HEK293 (cell line): ENCODE measurements around the gene FTL.
"Not testable (repeated sequence)": the region's sequence is repeated elsewhere in the genome, so short reads cannot be mapped to it uniquely, and the experiment has no call there.

Source experiments
- CTCF ChIA-PET: fragments of 350-600 bp; formaldehyde crosslinking; extraction: SDS; loops from one replicate; lab custom pipeline; 2021; ENCODE audit warnings: antibody characterized with exemption; lab: Yijun Ruan, JAX
- POLR2A ChIA-PET: fragments of 300-600 bp; formaldehyde crosslinking; extraction: SDS; loops from one replicate; lab custom pipeline; 2020; ENCODE audit warnings: antibody characterized with exemption, inconsistent platforms; lab: Yijun Ruan, JAX
- H3K27ac ChIP-seq: fragments of 200-500 bp; sonication (Bioruptor generic); 2 replicates; pipeline ENCODE4 v1.5.1; 2014; ENCODE audit warnings: low read depth, low read length, control low read depth, inconsistent platforms; ENCODE audit errors: extremely low read depth
- H3K36me3 ChIP-seq, 2 experiments: fragments of 200-500 bp in 1 of 2; sonication (Bioruptor generic) in 1 of 2; 1 replicate in 1 of 2; 2 replicates in 1 of 2; pipeline ENCODE4 v1.5.1; 2014 to 2017; ENCODE audit warnings: inconsistent platforms in 2 of 2, low read length in 2 of 2; ENCODE audit not compliant: control insufficient read depth in 2 of 2, insufficient read depth in 1 of 2
- H3K4me1 ChIP-seq: fragments of 200-500 bp; sonication (Bioruptor generic); 2 replicates; pipeline ENCODE4 v1.5.1; 2014; ENCODE audit warnings: mild to moderate bottlenecking, low read length, inconsistent platforms; ENCODE audit not compliant: control insufficient read depth, insufficient read depth
- H3K4me3 ChIP-seq: 2 replicates; pipeline ENCODE4 v1.5.1; 2011; ENCODE audit warnings: low read depth, mild to moderate bottlenecking, control low read depth, low read length, moderate library complexity
- H3K9me3 ChIP-seq: fragments of 200-500 bp; sonication (Bioruptor generic); 2 replicates; pipeline ENCODE4 v1.5.1; 2014; ENCODE audit warnings: low read depth, low read length, inconsistent platforms; ENCODE audit not compliant: control insufficient read depth, insufficient read depth
- PRDM4 ChIP-seq: fragments of 450-650 bp; formaldehyde crosslinking; IDR thresholded peaks from 2 replicates; pipeline ENCODE4 v1.5.1; 2017; ENCODE audit warnings: missing biosample characterization, missing genetic modification characterization
- REST ChIP-seq: fragments of 450-650 bp; formaldehyde crosslinking; IDR thresholded peaks from 2 replicates; pipeline ENCODE4 v1.5.1; 2016; ENCODE audit warnings: missing biosample characterization, missing genetic modification characterization
- ZBTB11 ChIP-seq: fragments of 450-650 bp; formaldehyde crosslinking; conservative IDR thresholded peaks from 2 replicates; pipeline ENCODE4 v1.5.1; 2016; ENCODE audit warnings: low read depth, missing biosample characterization, missing genetic modification characterization
- ZBTB8A ChIP-seq: fragments of 450-650 bp; formaldehyde crosslinking; IDR thresholded peaks from 2 replicates; pipeline ENCODE4 v1.5.1; 2016; ENCODE audit warnings: missing biosample characterization, missing genetic modification characterization
- ZNF140 ChIP-seq: fragments of 450-650 bp; formaldehyde crosslinking; IDR thresholded peaks from 2 replicates; pipeline ENCODE4 v1.5.1; 2016; ENCODE audit warnings: missing biosample characterization, missing genetic modification characterization
- ZNF223 ChIP-seq: fragments of 450-650 bp; formaldehyde crosslinking; IDR thresholded peaks from 2 replicates; pipeline ENCODE4 v1.5.1; 2016; ENCODE audit warnings: missing biosample characterization, missing genetic modification characterization
- ZNF354C ChIP-seq: fragments of 450-650 bp; formaldehyde crosslinking; IDR thresholded peaks from 2 replicates; pipeline ENCODE4 v1.5.1; 2016; ENCODE audit warnings: missing biosample characterization, missing genetic modification characterization, low read depth, borderline replicate concordance
- ZNF394 ChIP-seq: fragments of 450-650 bp; formaldehyde crosslinking; IDR thresholded peaks from 2 replicates; pipeline ENCODE4 v1.5.1; 2016; ENCODE audit warnings: missing biosample characterization, missing genetic modification characterization, mild to moderate bottlenecking, moderate library complexity, borderline replicate concordance
- ZNF404 ChIP-seq: fragments of 450-650 bp; formaldehyde crosslinking; IDR thresholded peaks from 2 replicates; pipeline ENCODE4 v1.5.1; 2017; ENCODE audit warnings: missing biosample characterization, missing genetic modification characterization
- ZNF426 ChIP-seq: fragments of 450-650 bp; formaldehyde crosslinking; IDR thresholded peaks from 2 replicates; pipeline ENCODE4 v1.5.1; 2017; ENCODE audit warnings: missing biosample characterization, missing genetic modification characterization, mild to moderate bottlenecking, inconsistent platforms, moderate library complexity
- ZNF433 ChIP-seq: fragments of 450-650 bp; formaldehyde crosslinking; IDR thresholded peaks from 2 replicates; pipeline ENCODE4 v1.5.1; 2016; ENCODE audit warnings: missing biosample characterization, missing genetic modification characterization, low read depth
- ZNF518A ChIP-seq: fragments of 450-650 bp; formaldehyde crosslinking; conservative IDR thresholded peaks from 2 replicates; pipeline ENCODE4 v1.5.1; 2016; ENCODE audit warnings: low read depth, missing biosample characterization, missing genetic modification characterization
- ZNF555 ChIP-seq: fragments of 450-650 bp; formaldehyde crosslinking; conservative IDR thresholded peaks from 2 replicates; pipeline ENCODE4 v1.5.1; 2017; ENCODE audit warnings: missing biosample characterization, mild to moderate bottlenecking, missing genetic modification characterization, inconsistent platforms
- ZNF558 ChIP-seq: fragments of 450-650 bp; formaldehyde crosslinking; IDR thresholded peaks from 2 replicates; pipeline ENCODE4 v1.5.1; 2016; ENCODE audit warnings: missing biosample characterization, missing genetic modification characterization
- ZNF560 ChIP-seq: fragments of 450-650 bp; formaldehyde crosslinking; IDR thresholded peaks from 2 replicates; pipeline ENCODE4 v1.5.1; 2017; ENCODE audit warnings: missing biosample characterization, missing genetic modification characterization, borderline replicate concordance
- ZNF596 ChIP-seq: fragments of 450-650 bp; IDR thresholded peaks from 2 replicates; pipeline ENCODE4 v1.5.0; 2018; ENCODE audit warnings: missing biosample characterization, mild to moderate bottlenecking, missing genetic modification characterization, moderate library complexity
- ZNF623 ChIP-seq: fragments of 450-650 bp; formaldehyde crosslinking; IDR thresholded peaks from 2 replicates; pipeline ENCODE4 v1.5.1; 2016; ENCODE audit warnings: missing biosample characterization, missing genetic modification characterization
- ZNF654 ChIP-seq: fragments of 450-650 bp; formaldehyde crosslinking; IDR thresholded peaks from 2 replicates; pipeline ENCODE4 v1.5.1; 2016; ENCODE audit warnings: low read depth, missing biosample characterization, missing genetic modification characterization
- ZNF664 ChIP-seq: fragments of 450-650 bp; formaldehyde crosslinking; IDR thresholded peaks from 2 replicates; pipeline ENCODE4 v1.5.1; 2016; ENCODE audit warnings: missing biosample characterization, missing genetic modification characterization
- ZNF791 ChIP-seq: fragments of 450-650 bp; formaldehyde crosslinking; IDR thresholded peaks from 2 replicates; pipeline ENCODE4 v1.5.1; 2016; ENCODE audit warnings: missing biosample characterization, missing genetic modification characterization
- ZXDB ChIP-seq: fragments of 450-650 bp; formaldehyde crosslinking; IDR thresholded peaks from 2 replicates; pipeline ENCODE4 v1.5.1; 2016; ENCODE audit warnings: missing biosample characterization, missing genetic modification characterization

Gene FTL

GRCh38 chr19:48918801-48919247, 46.3 kb upstream of the FTL start (continued):
- no peak for TF ChIP-seq ZNF596

- POLR2A ChIA-PET = interaction anchor here (0.7 to 1.1 kb wide), 4 partner anchors 14 to 47 kb away, joined by 3 to 8 read pairs (median 4); partner anchors contain the start of genes DHDH and PPP1R15A
- H3K4me1 ChIP-seq, H3K27ac ChIP-seq, H3K9me3 ChIP-seq, H3K4me3 ChIP-seq: not testable (repeated sequence)
- CTCF ChIA-PET = interaction anchor here (0.7 to 0.9 kb wide), 2 partner anchors 14 to 74 kb away, joined by 3 to 4 read pairs; partner anchors contain the start of genes GYS1 and RUVBL2
- peaks cover 33 to 53% of the 10 kb centered on the region in 2 experiments; a peak in 2 of 3 replicates for H3K36me3 ChIP-seq
- TF ChIP-seq ZNF140 (peak; percentile 54; the same call in 1 of the 2 replicates), REST (tag by site-specific recombination) (peak; percentile 65; the same call in 1 of the 2 replicates), ZNF404 (tag by site-specific recombination) (peak; percentile 57; the same call in 1 of the 2 replicates), ZNF223 (tag by site-specific recombination) (0 out of 2 replicates have a peak, but pooled peaks have one; percentile 16), ZNF426 (tag by site-specific recombination) (peak; percentile 74), ZNF433 (tag by site-specific recombination) (peak; percentile 69; the same call in 1 of the 2 replicates), ZNF558 (tag by site-specific recombination) (0 out of 2 replicates have a peak, but pooled peaks have one; percentile 59), ZNF654 (peak; percentile 15; the same call in 1 of the 2 replicates), ZXDB (tag by site-specific recombination) (peak; percentile 39; the same call in 1 of the 2 replicates), PRDM4 (tag by site-specific recombination) (peak; percentile 23; the same call in 1 of the 2 replicates), ZNF354C (0 out of 2 replicates have a peak, but pooled peaks have one; percentile 57), ZNF664 (tag by site-specific recombination) (peak; percentile 72), ZNF623 (peak; percentile 77), ZBTB8A (peak; percentile 44; the same call in 1 of the 2 replicates), ZNF555 (tag by site-specific recombination) (peak; percentile 59), ZNF518A (tag by site-specific recombination) (peak; percentile 79), ZNF791 (tag by site-specific recombination) (peak; percentile 64; the same call in 1 of the 2 replicates), ZNF394 (tag by site-specific recombination) (peak; percentile 95), ZBTB11 (tag by site-specific recombination) (peak; percentile 71), ZNF560 (tag by site-specific recombination) (peak; percentile 52; the same call in 1 of the 2 replicates)
These were observed 45.8 kb upstream of the FTL start for GRCh38 chr19:48919271-48919670.
